Esophagus muscularis mucosa (tissue), 3 donors: Measurements from ENCODE around the gene SMOC1.

Experiments
- CTCF ChIP-seq, 3 experiments: fragments of 200-600 bp in 2 of 3; fragments of 450-650 bp in 1 of 3; sonication (generic) in 2 of 3; IDR thresholded peaks; one replicate each; pipeline ENCODE4 v1.5.1; 2017 to 2019; ENCODE audit warnings: antibody characterized with exemption in 3 of 3, mild to moderate bottlenecking in 2 of 3, moderate library complexity in 1 of 3
- POLR2A ChIP-seq: fragments of 450-650 bp; IDR thresholded peaks from one replicate; pipeline ENCODE4 v1.6.1; 2017; ENCODE audit warnings: antibody characterized with exemption, moderate library complexity, mild to moderate bottlenecking, low read depth
- POLR2AphosphoS5 ChIP-seq, 2 donors: sonication (generic); formaldehyde crosslinking; IDR thresholded peaks; one replicate each; pipeline ENCODE4 v1.6.1; 2017; ENCODE audit warnings: antibody characterized with exemption in 2 of 2

- no peak for TF ChIP-seq CTCF (IDR thresholded peaks at IDR 0.05)
- no peak for TF ChIP-seq POLR2A
- no peak for TF ChIP-seq POLR2AphosphoS5 (IDR thresholded peaks at IDR 0.05)
Measured at GRCh38 chr14:69880893-69881292, 1.7 kb downstream of the SMOC1 start.
